ENCODE results near the gene UBE3A. TPM values are rescaled to one million over a fixed set of nuclear protein-coding genes. Genes with fewer than 3 reads are reported as not detected.

Gene UBE3A
- polyA plus RNA-seq, 1 of the 3 experiments (the other 2 are of a cell fraction) = 9.7 TPM

DNA sequence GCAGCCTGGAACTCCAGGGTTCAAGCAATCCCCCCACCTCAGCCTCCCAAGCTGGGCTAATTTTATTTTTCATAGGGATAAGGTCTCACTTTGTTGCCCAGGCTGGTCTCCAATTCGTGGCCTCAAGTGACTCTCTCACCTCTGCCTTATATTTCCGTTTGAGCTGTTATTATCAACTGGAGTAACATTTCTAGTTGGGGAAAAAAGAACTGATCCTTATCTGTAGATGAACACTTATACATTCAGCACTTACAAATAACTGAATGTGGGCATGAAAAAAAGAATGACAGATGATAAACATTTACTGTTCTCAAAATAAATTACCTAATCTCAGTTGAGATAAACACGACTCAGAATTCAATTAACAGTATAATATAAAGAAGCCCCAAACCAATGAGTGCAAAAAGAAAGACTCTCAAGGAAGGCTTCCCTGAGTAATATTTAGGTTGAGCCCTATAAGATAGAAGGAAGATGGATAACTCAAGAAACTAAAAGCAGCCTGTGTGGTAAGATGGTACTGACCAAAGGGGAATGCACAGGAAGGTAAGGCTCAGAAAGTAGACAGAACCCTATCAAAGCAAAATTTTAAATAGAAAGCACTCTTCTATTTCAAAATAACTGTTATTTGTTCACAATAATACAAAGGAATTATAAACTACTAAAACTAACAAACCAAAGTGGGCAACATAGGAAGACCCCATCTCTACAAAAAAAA lies 11.8 kb downstream of the UBE3A start:
- H3K9me2 ChIP-seq = no peaks in the 10 kb centered on the region
- POLR2A ChIA-PET = no interaction called here
- H3K27me3 ChIP-seq (ENCODE audit: insufficient read depth) = no peaks in the 10 kb centered on the region
- no peak overlapping the region for H3K4me2 ChIP-seq
- no peak for DNase-seq
- H3K4me3 ChIP-seq (ENCODE audit: low read depth in 2 of 2, low read length in 1 of 2) = no peak overlapping the region
- no peaks in the 10 kb centered on the region for H3K9me3 ChIP-seq
- whole genome bisulfite sequencing (ENCODE audit: low lambda C conversion rate) = 26% methylated on average over 3 of the region's 3 CpGs
- no peaks in the 10 kb centered on the region for H3F3A ChIP-seq (replicated peaks; ENCODE audit: insufficient read depth)
- H3K27ac ChIP-seq (ENCODE audit: low read depth in 2 of 2, low read length in 1 of 2) = peak overlapping the region in 1 of 2 experiments; percentile 11; a peak in 1 of 4 replicates
- TF ChIP-seq SMC3 (IDR thresholded peaks at IDR 0.05; ENCODE audit: low read depth, low read length) (no peak), GATA2 (CRISPR knock-in tag; IDR thresholded peaks at IDR 0.05) (peak; percentile 61)
- H3K36me3 ChIP-seq (replicated peaks in 1 of 2; ENCODE audit: control insufficient read depth in 1 of 2, insufficient read depth in 2 of 2, low read length in 1 of 2) = peaks cover 0 to 16% of the 10 kb centered on the region in 2 experiments
- no peak overlapping the region for H2AFZ ChIP-seq (ENCODE audit: low read depth)
- peaks cover 91% of the 10 kb centered on the region for H4K20me1 ChIP-seq (ENCODE audit: insufficient read depth)
- H3K79me2 ChIP-seq (ENCODE audit: insufficient read depth) = peaks cover 97% of the 10 kb centered on the region
- no peak overlapping the region for H3K9ac ChIP-seq
- CTCF ChIA-PET = interaction anchor here (0.8 kb wide), 1 partner anchor 12 kb away, joined by 3 read pairs; no protein-coding TSS in a partner anchor
- H3K4me1 ChIP-seq (ENCODE audit: control insufficient read depth in 1 of 2, insufficient read depth in 2 of 2, low read depth in 1 of 2, low read length in 1 of 2) = peaks cover 0 to 7% of the 10 kb centered on the region in 2 experiments; a peak in 2 of 4 replicates

DNA sequence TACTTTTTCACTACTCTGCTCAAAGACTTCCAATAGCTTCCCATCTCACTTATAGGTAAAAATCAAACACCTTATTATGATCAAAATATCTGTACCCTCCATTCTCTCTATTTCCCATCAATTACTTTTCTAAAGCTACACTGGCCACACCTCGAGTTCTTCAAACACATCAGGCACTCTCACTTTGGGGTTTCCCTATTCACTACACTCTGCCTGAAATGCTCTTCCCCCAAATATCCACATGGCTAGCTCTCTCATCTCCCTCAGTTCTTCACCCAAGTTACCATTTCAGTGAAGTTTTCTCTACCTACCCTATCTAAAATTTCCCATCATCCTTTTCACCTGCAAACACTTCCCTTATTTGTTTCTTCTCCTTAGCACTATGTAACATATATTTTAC lies 14.8 kb downstream of the UBE3A start:
- Histone ChIP-seq H3K27me3 (ENCODE audit: insufficient read depth) (no peaks in the 10 kb centered on the region), H3K9me2 (no peaks in the 10 kb centered on the region), H3K79me2 (ENCODE audit: insufficient read depth) (peaks cover 100% of the 10 kb centered on the region), H4K20me1 (ENCODE audit: insufficient read depth) (peaks cover 89% of the 10 kb centered on the region), H3K9me3 (0 out of 2 replicates have a peak, but pooled peaks cover 4% of the 10 kb centered on the region), H3K4me3 (ENCODE audit: low read depth in 2 of 2, low read length in 1 of 2) (no peak overlapping the region), H3K36me3 (replicated peaks in 1 of 2; ENCODE audit: control insufficient read depth in 1 of 2, insufficient read depth in 2 of 2, low read length in 1 of 2) (peaks cover 0 to 26% of the 10 kb centered on the region in 2 experiments), H3K9ac (no peak overlapping the region), H3K4me1 (ENCODE audit: control insufficient read depth in 1 of 2, insufficient read depth in 2 of 2, low read depth in 1 of 2, low read length in 1 of 2) (peaks cover 0 to 7% of the 10 kb centered on the region in 2 experiments; a peak in 2 of 4 replicates), H3K4me2 (no peak overlapping the region), H3K27ac (ENCODE audit: low read depth in 2 of 2, low read length in 1 of 2) (no peak overlapping the region), H2AFZ (ENCODE audit: low read depth) (no peak overlapping the region), H3F3A (replicated peaks; ENCODE audit: insufficient read depth) (no peaks in the 10 kb centered on the region)
- CTCF ChIA-PET = no interaction called here
- 100% methylated on average over 1 of the region's 1 CpG for WGBS (ENCODE audit: low lambda C conversion rate)
- DNase-seq = no peak
- POLR2A ChIA-PET = no interaction called here
- TF ChIP-seq TEAD4 (IDR thresholded peaks at IDR 0.05; ENCODE audit: borderline replicate concordance, insufficient read depth) (no peak), FOSL2 (IDR thresholded peaks at IDR 0.05; ENCODE audit: borderline replicate concordance, low read depth) (no peak), CHD2 (IDR thresholded peaks at IDR 0.05; ENCODE audit: low read length, partially characterized antibody) (no peak), FOXJ3 (CRISPR knock-in tag; IDR thresholded peaks at IDR 0.05) (no peak), EP300 (IDR thresholded peaks at IDR 0.05; ENCODE audit: borderline replicate concordance in 1 of 2, low read depth in 1 of 2, low read length in 1 of 2) (no peak), MEF2A (IDR thresholded peaks at IDR 0.05; ENCODE audit: borderline replicate concordance, low read depth) (no peak), RXRA (IDR thresholded peaks at IDR 0.05; ENCODE audit: borderline replicate concordance, low read depth) (no peak), JUND (IDR thresholded peaks at IDR 0.05) (no peak), ZBTB33 (IDR thresholded peaks at IDR 0.05; ENCODE audit: borderline replicate concordance, low read depth) (no peak), MAX (IDR thresholded peaks at IDR 0.05; ENCODE audit: low read depth) (no peak), REST (IDR thresholded peaks at IDR 0.05; ENCODE audit: low read depth, low read length) (no peak), MXI1 (IDR thresholded peaks at IDR 0.05; ENCODE audit: low read depth, low read length) (no peak)
- TF ChIP-seq, protein P1, sequence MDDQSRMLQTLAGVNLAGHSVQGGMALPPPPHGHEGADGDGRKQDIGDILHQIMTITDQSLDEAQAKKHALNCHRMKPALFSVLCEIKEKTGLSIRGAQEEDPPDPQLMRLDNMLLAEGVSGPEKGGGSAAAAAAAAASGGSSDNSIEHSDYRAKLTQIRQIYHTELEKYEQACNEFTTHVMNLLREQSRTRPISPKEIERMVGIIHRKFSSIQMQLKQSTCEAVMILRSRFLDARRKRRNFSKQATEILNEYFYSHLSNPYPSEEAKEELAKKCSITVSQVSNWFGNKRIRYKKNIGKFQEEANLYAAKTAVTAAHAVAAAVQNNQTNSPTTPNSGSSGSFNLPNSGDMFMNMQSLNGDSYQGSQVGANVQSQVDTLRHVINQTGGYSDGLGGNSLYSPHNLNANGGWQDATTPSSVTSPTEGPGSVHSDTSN (IDR thresholded peaks at IDR 0.05) = no peak
- TF ChIP-seq, protein P2, sequence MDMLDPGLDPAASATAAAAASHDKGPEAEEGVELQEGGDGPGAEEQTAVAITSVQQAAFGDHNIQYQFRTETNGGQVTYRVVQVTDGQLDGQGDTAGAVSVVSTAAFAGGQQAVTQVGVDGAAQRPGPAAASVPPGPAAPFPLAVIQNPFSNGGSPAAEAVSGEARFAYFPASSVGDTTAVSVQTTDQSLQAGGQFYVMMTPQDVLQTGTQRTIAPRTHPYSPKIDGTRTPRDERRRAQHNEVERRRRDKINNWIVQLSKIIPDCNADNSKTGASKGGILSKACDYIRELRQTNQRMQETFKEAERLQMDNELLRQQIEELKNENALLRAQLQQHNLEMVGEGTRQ (IDR thresholded peaks at IDR 0.05; ENCODE audit: borderline replicate concordance, low read depth, low read length) = no peak
- TF ChIP-seq, protein P3, sequence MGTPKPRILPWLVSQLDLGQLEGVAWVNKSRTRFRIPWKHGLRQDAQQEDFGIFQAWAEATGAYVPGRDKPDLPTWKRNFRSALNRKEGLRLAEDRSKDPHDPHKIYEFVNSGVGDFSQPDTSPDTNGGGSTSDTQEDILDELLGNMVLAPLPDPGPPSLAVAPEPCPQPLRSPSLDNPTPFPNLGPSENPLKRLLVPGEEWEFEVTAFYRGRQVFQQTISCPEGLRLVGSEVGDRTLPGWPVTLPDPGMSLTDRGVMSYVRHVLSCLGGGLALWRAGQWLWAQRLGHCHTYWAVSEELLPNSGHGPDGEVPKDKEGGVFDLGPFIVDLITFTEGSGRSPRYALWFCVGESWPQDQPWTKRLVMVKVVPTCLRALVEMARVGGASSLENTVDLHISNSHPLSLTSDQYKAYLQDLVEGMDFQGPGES (IDR thresholded peaks at IDR 0.05; ENCODE audit: low read depth, low read length) = no peak

Data from SK-N-SH (cell line).